Islet precursor cell (in vitro differentiated cells): ENCODE results near the gene HOXA10.
A peak's percentile ranks its signal among the peaks of the same experiment; 100 is the strongest.

Experiments
- DNase-seq: peaks from one replicate; pipeline ENCODE4 v3.0.0-alpha.2; 2018

The HOXA10 gene

DNA sequence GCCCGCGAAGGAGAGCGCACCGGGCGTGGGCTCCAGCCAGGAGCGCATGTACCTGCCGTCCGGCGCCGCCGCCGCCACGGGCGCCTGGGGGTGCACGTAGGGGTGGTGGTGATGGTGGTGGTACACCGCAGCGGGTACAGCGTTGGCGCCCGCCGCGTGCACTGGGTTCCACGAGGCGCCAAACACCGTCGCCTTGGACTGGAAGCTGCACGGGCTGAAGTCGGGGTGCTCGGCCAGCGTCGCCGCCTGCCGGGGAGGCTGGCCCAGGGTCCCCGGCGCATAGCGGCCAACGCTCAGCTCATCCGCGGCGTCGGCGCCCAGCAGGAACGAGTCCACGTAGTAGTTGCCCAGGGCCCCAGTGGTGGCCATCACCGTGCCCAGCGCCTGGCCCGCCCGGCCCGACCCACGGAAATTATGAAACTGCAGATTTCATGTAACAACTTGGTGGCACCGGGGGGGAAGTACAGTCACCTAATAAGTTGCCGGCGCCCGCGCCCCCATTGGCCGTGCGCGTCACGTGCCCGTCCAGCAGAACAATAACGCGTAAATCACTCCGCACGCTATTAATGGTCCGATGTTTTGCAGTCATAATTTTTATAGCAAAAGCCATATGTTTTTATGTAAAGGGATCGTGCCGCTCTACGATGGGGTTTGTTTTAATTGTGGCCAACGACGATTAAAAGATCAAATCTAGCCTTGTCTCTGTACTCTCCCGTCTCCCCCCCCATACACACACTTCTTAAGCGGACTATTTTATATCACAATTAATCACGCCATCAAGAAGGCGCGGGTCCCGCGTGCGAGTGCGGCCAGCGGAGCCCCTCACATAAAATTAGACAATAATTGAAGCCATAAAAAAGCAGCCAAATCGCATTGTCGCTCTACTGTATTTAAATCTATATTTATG lies 8.8 kb downstream of the HOXA10 start, which contains the start of gene HOXA9:
Gene HOXA9, minus strand, starts transcription at position 449 of the 907 bp plus-strand sequence. Its CDS starts 80 bp downstream, at position 369.
- DNase-seq = no peak

DNA sequence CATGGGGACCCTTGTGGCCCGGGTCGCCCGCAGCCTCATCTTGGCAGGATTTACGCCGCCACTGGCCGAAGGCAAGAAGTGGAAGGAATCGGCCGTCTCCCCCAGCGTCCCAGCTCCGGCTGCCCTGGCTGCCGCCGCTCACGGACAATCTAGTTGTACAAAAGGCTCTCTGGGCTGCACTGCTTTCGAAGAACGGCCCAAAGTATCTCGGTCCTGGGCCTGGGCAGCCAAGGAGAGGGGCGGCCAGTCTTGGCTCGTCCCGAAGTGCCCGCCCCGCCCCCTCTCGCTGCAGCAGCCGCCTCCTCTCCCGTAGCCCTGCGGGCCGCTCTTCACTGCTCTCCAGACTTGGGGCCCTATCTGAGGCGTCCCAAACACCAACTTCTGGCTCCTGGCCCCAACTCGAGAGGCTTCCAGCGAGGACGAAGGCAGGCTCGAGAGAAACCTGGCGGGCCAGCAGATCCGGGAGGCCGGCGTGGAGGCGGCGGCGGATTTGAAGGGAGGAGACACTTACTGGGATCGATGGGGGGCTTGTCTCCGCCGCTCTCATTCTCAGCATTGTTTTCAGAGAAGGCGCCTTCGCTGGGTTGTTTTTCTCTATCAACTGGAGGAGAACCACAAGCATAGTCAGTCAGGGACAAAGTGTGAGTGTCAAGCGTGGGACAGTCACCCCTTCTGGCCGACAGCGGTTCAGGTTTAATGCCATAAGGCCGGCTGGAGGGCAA lies 9.6 kb downstream of the HOXA10 start:
- peak; percentile 81 for DNase-seq

- no peak for DNase-seq
These were observed 10.1 kb downstream of the HOXA10 start for GRCh38 chr7:27164045-27164366.

GRCh38 chr7:27163288-27164044 lies 10.7 kb downstream of the HOXA10 start:
- peak; percentile 39 for DNase-seq

DNA sequence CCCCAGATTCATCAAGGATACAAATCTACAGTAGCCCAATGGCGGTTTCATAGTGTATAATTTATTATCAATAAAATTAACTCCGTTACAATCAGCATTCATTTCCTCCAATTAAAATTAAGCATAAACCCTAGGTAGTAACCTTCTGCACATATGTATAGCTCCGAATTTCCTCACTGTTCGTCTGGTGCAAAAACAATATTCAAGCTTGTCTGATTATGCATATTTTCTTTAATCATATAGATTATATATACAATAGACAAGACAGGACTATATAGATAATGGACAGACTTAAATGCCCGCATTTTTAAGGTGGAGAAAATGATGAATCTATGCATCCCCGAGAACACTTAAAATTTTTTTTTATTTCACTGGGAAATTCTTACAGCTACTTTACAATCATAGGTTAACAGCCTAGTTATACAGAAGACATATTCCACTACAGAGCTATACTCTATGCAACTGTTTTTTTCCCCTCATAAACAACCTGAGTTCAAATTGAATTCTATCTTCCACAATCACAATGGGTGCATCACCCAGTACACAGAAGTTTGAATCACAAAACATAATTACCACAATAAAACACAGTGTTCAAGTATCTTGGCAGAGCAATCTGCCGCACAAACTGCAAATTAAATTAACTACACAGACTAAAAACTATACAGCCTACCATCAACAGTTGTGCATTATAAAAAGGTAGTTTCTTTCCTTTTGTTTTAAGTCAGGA lies 11.4 kb downstream of the HOXA10 start:
- DNase-seq = no peak

DNA sequence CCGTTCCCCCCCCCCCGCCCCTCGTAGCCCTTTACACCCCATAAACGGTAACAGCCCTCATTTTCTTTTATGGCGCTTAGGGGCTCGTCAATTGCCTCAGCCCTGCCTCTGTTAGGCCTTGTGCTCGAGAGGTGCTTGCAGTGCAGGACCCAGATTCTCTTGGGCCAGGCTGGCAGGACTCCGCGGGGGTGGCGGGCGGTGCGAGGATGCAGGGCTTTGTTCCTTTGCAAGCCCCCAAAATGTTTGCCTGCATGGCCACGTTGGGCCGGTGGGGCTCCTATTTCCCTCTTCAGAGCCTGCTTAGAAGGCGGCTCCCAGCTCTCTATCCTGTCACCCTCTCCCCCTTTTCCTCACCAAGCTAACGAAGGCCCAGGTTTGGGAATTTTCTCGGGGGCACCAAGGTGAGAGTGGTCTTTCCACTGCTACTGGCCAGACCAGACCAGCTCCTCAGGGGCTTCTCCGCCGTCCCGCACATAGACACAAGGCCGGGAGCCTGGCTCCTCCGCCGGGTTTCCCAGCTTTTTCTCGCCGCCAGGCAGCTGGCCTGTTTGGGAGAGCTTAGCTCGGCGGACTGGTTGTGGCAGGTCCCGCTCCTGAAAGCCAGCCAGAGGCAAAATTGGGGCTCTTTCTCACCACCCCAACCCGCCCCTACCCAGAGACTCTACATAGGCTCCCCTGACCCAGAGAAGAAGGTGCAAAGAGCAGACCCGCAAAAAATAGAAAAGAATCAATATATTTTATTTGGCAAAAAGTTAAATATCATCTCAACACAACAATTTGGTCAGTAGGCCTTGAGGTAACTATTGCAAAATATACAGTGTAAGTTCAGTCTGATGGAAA lies 12.2 kb downstream of the HOXA10 start:
- DNase-seq = peak; percentile 81

DNA sequence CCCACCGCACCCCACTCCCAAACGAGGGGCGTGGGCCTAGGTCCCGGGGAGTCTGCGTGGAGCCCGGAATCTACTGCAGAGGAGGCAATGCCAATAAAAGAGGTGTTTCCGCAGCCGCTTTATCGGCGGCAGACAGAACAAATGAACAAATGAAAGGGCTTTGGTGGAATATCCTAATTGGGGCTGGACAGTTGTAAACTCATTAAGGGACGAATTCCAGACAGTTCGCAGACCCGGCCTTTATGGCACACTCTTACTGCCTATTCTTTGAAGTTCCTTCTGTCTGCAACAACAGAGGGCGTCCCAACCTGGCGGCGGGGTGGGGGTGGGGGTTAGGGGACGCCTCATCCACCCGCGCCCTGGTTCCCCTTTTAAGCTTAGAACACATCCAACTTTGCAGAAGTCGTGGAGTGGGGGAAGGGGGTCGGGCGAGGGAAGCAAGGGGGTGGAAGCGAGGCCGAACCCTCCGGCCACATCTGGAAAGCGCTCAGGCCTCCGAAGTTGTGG lies 12.9 kb downstream of the HOXA10 start:
- no peak for DNase-seq

- DNase-seq = peak; percentile 94
These were observed 13.4 kb downstream of the HOXA10 start for GRCh38 chr7:27160546-27161213.

- peak; percentile 51 for DNase-seq
These were observed 14.0 kb downstream of the HOXA10 start for GRCh38 chr7:27160145-27160545.

DNA sequence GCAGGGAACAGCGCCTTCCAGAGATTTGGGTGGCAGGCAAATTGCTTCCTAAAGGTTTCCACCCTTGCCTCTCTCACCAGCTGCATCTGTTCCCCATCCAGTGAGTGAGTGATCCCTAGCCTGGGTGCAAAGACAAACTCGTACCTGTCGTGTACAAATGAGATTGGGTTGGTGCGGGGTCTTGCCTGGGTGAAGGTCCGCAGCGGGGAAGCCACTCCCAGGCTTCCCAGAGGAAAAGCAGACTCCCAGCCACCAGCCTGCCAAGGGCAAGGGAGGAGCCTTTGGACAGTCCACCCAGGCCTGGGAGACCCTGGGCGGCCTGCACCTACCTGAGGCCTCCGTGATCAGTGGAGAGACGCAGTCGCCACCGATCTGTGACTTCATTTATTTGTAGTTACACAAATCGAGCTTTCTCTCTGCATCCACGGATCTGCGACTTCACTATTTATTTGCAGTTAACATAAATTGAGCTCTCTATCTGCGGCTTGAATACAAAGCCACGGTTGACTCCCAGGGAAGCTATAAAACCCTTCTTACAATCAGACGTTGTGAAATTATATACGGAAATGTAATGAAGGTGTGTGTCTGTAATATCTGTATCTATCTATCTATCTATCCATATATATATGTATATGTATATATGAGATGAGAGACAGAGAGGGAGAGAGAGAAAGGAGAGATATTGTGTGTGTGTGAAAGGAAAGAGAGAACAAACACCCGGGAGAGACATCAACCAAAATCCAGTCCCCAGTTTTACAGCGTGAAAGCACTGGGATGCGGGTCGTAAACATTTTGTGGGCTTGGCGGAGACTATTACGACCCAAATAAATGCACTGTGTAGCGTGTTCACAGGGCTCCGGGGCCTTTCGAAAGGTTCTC lies 14.6 kb downstream of the HOXA10 start:
- peak; percentile 61 for DNase-seq

DNA sequence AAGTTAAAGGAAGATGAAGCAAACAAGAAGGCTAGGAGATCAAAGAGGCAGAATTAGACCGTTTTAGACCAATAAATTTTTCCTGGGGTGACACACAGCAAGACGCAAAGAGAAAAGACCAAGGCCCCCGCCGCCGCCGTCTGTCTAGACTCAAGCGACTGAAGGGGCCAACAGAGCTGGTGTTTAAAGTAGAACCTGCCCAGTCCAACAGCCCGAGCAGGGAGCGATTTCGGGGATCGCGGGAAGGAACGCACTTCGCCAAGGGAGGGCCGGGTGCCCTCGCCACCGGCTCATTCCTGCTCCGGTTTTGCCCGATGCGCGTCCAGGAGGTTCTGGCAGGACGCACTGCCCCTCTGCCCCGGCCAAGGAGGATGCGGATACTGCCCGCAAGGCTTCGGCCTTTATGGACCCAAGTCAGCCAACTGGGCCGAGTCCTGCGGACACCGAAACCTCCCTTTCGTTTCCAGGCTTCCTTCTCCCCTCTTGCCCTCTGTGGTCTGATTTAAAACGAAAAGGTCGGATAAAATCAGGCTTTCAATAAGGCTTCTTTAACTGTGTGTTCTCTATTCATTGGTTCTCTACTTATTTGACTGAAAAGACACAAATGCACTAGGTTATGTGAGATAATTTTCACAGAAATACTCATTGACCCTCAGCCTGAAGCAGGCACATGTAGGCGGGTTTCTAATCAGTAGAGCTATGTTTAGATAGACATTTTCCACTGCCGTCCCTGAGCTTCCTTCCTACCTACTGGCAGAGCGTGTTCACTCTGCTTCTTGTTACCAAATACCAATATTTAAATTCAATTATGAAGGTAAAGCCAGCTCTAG lies 15.5 kb downstream of the HOXA10 start:
- DNase-seq = peak; percentile 48

- DNase-seq = peak; percentile 49
These were observed 16.3 kb downstream of the HOXA10 start for GRCh38 chr7:27157702-27158431.

GRCh38 chr7:27156916-27157701 lies 17.0 kb downstream of the HOXA10 start:
- peak; percentile 41 for DNase-seq

GRCh38 chr7:27156508-27156898 lies 17.6 kb downstream of the HOXA10 start, which contains the start of gene HOXA7:
Gene HOXA7, minus strand, starts transcription at chr7:27156675. Its CDS starts 130 bp downstream, at chr7:27156545.
- peak; percentile 82 for DNase-seq

DNA sequence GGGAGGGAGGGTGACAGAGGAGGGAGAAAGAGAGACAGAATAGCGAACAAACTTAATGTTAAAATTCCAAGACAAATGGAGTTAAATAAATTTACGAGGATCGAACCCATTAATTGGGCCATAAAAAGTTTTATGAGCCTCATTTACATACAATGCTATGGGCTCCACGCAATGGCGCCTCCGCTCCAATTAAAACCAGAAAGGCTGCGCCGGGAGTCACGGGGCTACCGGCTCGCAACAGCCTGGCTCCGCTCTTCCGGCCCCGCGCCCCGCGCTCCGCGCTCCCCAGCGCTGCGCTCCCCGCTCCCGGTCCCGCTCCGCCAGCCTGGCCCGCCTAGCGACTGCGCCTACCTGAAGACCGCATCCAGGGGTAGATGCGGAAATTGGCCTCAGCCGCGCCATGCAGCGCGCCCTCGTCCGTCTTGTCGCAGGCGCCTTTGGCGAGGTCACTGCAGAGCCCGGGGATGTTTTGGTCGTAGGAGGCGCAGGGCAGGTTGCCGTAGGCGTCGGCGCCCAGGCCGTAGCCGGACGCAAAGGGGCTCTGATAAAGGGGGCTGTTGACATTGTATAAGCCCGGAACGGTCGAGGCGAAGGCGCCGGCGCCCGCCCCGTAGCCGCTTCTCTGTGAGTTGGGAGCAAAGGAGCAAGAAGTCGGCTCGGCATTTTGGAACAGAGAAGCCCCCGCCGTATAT lies 18.2 kb downstream of the HOXA10 start:
- DNase-seq = peak; percentile 61
